Mesothelial cell of epicardium (in vitro differentiated cells): ENCODE data around the gene NEDD4. TPM values are rescaled to one million over a fixed set of nuclear protein-coding genes. Genes with fewer than 3 reads are reported as not detected.

Experiments used
- DNase-seq, 2 experiments: peaks; one replicate each; pipeline ENCODE4 v3.0.0; 2021; ENCODE audit warnings: low spot score in 2 of 2; ENCODE audit not compliant: unreplicated experiment in 2 of 2
- H3K27ac Mint-ChIP-seq: 2 replicates; pipeline ENCODE4 v1.8.0; 2021; ENCODE audit warnings: mixed read lengths
- H3K27me3 Mint-ChIP-seq: 2 replicates; pipeline ENCODE4 v1.8.0; 2021; ENCODE audit warnings: low read depth, mixed read lengths
- H3K36me3 Mint-ChIP-seq: 2 replicates; pipeline ENCODE4 v1.8.0; 2021; ENCODE audit warnings: mixed read lengths
- H3K4me1 Mint-ChIP-seq: 2 replicates; pipeline ENCODE4 v1.8.0; 2021; ENCODE audit warnings: mixed read lengths
- H3K4me3 Mint-ChIP-seq: 2 replicates; pipeline ENCODE4 v1.8.0; 2021; ENCODE audit warnings: mild to moderate bottlenecking, moderate library complexity, mixed read lengths
- H3K9me3 Mint-ChIP-seq: 2 replicates; pipeline ENCODE4 v1.8.0; 2021; ENCODE audit warnings: mixed read lengths
- CTCF ChIP-seq: fragments of 200-600 bp; sonication (generic); IDR thresholded peaks from one replicate; pipeline ENCODE4 v1.5.0; 2021; ENCODE audit warnings: antibody characterized with exemption; ENCODE audit not compliant: unreplicated experiment
- total RNA-seq: library from RNA; stranded (reverse); gene quantifications from 3 replicates; pipeline ENCODE4 v1.2.1, GENCODE V29; 2021

The NEDD4 gene
- total RNA-seq, 1 donor from 2014 or later = 45.6 TPM

GRCh38 chr15:55991802-55992768, 1.3 kb downstream of the NEDD4 start:
- Mint-ChIP-seq H3K36me3 (peaks cover 8% of the 10 kb centered on the region), H3K27me3 (no peaks in the 10 kb centered on the region), H3K27ac (peak overlapping the region; percentile 95), H3K4me1 (peaks cover 38% of the 10 kb centered on the region), H3K9me3 (no peaks in the 10 kb centered on the region), H3K4me3 (peak overlapping the region; percentile 90)
- no peak for TF ChIP-seq CTCF
- no peak for DNase-seq

GRCh38 chr15:55990998-55991397, 2.4 kb downstream of the NEDD4 start:
- TF ChIP-seq CTCF = no peak
- H3K4me1 Mint-ChIP-seq = peaks cover 34% of the 10 kb centered on the region
- no peaks in the 10 kb centered on the region for H3K9me3 Mint-ChIP-seq
- peaks cover 11% of the 10 kb centered on the region for H3K36me3 Mint-ChIP-seq
- H3K27me3 Mint-ChIP-seq = no peaks in the 10 kb centered on the region
- peak overlapping the region; percentile 95 for H3K27ac Mint-ChIP-seq
- H3K4me3 Mint-ChIP-seq = peak overlapping the region; percentile 90
- no peak for DNase-seq

DNA sequence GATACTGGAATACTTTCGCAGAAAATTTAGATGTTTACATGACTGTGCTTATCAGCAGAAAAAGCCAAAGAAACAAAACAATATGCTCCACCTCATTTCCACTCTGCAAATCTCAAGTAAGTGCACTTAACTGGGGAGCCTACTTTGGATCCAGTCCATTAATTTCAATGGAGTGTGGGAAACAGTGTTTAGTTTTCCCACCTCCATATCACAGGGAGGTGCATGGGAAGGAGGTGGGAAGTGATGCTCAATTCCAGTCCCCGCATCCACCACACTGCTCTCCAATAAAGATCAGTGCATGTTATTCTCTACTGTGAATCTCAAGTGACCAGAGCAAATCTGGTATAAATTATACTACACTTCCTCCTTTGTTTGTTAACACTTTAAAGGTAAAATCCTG, 2.9 kb downstream of the NEDD4 start:
- Mint-ChIP-seq H3K9me3 (peaks cover 2% of the 10 kb centered on the region), H3K27ac (peak overlapping the region; percentile 60), H3K36me3 (peaks cover 14% of the 10 kb centered on the region), H3K27me3 (no peaks in the 10 kb centered on the region), H3K4me3 (no peak overlapping the region), H3K4me1 (peaks cover 32% of the 10 kb centered on the region)
- TF ChIP-seq CTCF = no peak
- DNase-seq = no peak

DNA sequence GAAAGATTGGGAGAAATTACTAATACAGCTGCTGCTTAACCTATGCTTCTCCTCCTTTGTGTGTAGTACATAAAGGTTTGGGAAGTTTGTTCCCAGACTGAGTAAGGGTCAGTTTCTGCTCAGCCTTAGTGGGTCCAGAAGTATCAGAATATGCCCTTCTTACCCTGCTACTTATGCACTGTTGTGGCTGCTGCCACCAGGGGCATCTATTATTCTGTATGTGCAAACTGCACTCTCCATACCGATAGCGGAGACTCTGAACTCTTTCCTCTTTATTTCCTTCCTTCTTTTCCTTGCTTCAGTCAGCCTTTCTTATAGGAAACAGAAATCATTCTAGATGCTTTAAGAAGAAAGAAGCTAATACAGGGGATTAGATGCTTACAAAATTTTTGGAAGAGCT, 4.0 kb downstream of the NEDD4 start:
- H3K9me3 Mint-ChIP-seq = peaks cover 2% of the 10 kb centered on the region
- no peaks in the 10 kb centered on the region for H3K27me3 Mint-ChIP-seq
- no peak overlapping the region for H3K4me3 Mint-ChIP-seq
- peak overlapping the region; percentile 2 for H3K27ac Mint-ChIP-seq
- H3K36me3 Mint-ChIP-seq = peaks cover 14% of the 10 kb centered on the region
- DNase-seq = no peak
- no peak for TF ChIP-seq CTCF
- peaks cover 38% of the 10 kb centered on the region for H3K4me1 Mint-ChIP-seq

DNA sequence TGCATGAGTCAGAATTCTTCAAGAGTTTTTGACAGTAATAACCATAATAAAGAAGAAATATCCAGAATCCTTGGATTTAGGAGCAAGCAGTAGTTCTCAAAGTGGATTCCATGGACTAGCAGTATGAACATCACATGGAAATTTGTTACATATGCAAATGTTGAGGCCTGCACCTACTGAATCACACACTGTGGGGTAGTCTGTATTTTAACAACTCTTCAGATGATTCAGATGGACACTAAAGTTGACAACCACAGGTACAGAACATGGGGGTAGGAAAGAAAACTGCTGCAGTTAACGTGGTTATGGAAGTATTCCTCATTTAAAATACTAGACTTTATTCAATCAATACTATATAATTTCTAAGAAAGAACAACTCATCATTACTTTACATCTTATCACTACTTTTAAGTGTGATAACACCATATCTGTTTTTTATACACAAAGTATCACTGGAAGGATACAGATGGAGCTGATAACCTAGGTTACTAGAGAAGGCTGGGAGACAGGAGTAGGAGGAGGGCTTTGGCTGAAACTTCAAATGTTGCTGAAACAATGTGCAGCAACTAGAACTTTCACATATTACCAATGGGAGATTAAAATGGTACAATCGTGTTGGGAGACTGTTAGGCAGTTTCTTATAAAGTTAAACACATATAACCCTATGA, 11.7 kb downstream of the NEDD4 start:
- TF ChIP-seq CTCF = no peak
- H3K4me1 Mint-ChIP-seq = peaks cover 27% of the 10 kb centered on the region
- DNase-seq = no peak
- H3K9me3 Mint-ChIP-seq = peaks cover 8% of the 10 kb centered on the region
- peaks cover 24% of the 10 kb centered on the region for H3K36me3 Mint-ChIP-seq
- H3K4me3 Mint-ChIP-seq = no peak overlapping the region
- H3K27ac Mint-ChIP-seq = no peak overlapping the region
- H3K27me3 Mint-ChIP-seq = no peaks in the 10 kb centered on the region
